Epithelial cell of proximal tubule (primary cell): ENCODE results near the gene NNMT. TPM values are rescaled to one million over a fixed set of nuclear protein-coding genes. Genes with fewer than 3 reads are reported as not detected.

Experiments
- DNase-seq: peaks from one replicate; pipeline ENCODE4 v3.0.0-alpha.2; 2011; ENCODE audit warnings: low read depth
- H3K4me3 ChIP-seq: 2 replicates; pipeline ENCODE4 v1.5.1; 2011; ENCODE audit warnings: low read depth, mild to moderate bottlenecking, low read length
- total RNA-seq: library from RNA; depleted of rRNA; stranded (reverse); fragments of >200 nt; gene quantifications from 2 replicates; pipeline ENCODE4 v1.2.3, GENCODE V29; 2015
- TF ChIP-seq, protein P1 (sequence below): conservative IDR thresholded peaks from 2 replicates; pipeline ENCODE4 v1.5.1; 2012; ENCODE audit warnings: low read depth, mild to moderate bottlenecking, low read length

The NNMT gene
- total RNA-seq, 1 donor from 2014 or later = 875 TPM

GRCh38 chr11:114307524-114308203 is 11.5 kb downstream of the NNMT start:
- TF ChIP-seq, protein P1, sequence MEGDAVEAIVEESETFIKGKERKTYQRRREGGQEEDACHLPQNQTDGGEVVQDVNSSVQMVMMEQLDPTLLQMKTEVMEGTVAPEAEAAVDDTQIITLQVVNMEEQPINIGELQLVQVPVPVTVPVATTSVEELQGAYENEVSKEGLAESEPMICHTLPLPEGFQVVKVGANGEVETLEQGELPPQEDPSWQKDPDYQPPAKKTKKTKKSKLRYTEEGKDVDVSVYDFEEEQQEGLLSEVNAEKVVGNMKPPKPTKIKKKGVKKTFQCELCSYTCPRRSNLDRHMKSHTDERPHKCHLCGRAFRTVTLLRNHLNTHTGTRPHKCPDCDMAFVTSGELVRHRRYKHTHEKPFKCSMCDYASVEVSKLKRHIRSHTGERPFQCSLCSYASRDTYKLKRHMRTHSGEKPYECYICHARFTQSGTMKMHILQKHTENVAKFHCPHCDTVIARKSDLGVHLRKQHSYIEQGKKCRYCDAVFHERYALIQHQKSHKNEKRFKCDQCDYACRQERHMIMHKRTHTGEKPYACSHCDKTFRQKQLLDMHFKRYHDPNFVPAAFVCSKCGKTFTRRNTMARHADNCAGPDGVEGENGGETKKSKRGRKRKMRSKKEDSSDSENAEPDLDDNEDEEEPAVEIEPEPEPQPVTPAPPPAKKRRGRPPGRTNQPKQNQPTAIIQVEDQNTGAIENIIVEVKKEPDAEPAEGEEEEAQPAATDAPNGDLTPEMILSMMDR = no peak
- H3K4me3 ChIP-seq = peak overlapping the region; percentile 37
- no peak for DNase-seq

DNA sequence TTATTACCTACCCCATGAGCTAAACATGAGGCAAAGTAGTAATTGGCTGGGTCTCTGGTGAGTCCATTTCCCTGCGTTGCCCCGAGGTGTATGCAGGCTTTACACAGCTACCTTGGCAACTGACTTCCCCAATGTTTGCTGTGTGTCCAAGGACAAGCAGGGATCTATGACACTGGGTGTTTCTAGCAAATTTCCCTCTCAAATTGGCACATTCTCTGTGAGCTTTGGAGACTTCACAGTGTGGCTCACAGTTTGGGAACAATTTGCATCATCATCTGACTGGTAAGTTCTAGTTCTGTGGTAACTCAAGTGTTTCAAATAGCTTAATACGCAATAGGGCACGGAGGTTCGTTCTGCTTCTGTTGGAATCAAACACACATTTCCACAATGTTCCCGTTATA is 12.5 kb downstream of the NNMT start:
- H3K4me3 ChIP-seq = peak overlapping the region; percentile 37

GRCh38 chr11:114309517-114309916 is 13.3 kb downstream of the NNMT start:
- DNase-seq = no peak
- TF ChIP-seq, protein P1 = no peak
- H3K4me3 ChIP-seq = no peak overlapping the region

More for the DNA sequence above, 12.5 kb downstream of the NNMT start:
- no peak for DNase-seq
- TF ChIP-seq, protein P1 = no peak

GRCh38 chr11:114310095-114310494 is 13.9 kb downstream of the NNMT start:
- TF ChIP-seq, protein P1 = no peak
- no peak for DNase-seq
- H3K4me3 ChIP-seq = no peak overlapping the region

- DNase-seq = no peak
- TF ChIP-seq, protein P1 = no peak
- no peak overlapping the region for H3K4me3 ChIP-seq
Measured at GRCh38 chr11:114311946-114312345, 15.7 kb downstream of the NNMT start.

GRCh38 chr11:114314096-114314495 is 17.9 kb downstream of the NNMT start:
- TF ChIP-seq, protein P1 = no peak
- DNase-seq = no peak

GRCh38 chr11:114315749-114316368 is 19.7 kb downstream of the NNMT start:
- no peak for DNase-seq
- TF ChIP-seq, protein P1 = peak; percentile 1
- H3K4me3 ChIP-seq = no peak overlapping the region

More at GRCh38 chr11:114314096-114314495, 17.9 kb downstream of the NNMT start:
- H3K4me3 ChIP-seq = no peak overlapping the region
